HEK293 (cell line): ENCODE measurements around the gene ARMC7.

Experiments
- TF ChIP-seq, protein P1 (sequence below): fragments of 450-650 bp; formaldehyde crosslinking; IDR thresholded peaks from 2 replicates; pipeline ENCODE4 v1.5.1; 2016; ENCODE audit warnings: missing biosample characterization, missing genetic modification characterization
- TF ChIP-seq, protein P2 (sequence below): fragments of 450-650 bp; formaldehyde crosslinking; IDR thresholded peaks from 2 replicates; pipeline ENCODE4 v1.5.1; 2016; ENCODE audit warnings: missing biosample characterization, missing genetic modification characterization

DNA sequence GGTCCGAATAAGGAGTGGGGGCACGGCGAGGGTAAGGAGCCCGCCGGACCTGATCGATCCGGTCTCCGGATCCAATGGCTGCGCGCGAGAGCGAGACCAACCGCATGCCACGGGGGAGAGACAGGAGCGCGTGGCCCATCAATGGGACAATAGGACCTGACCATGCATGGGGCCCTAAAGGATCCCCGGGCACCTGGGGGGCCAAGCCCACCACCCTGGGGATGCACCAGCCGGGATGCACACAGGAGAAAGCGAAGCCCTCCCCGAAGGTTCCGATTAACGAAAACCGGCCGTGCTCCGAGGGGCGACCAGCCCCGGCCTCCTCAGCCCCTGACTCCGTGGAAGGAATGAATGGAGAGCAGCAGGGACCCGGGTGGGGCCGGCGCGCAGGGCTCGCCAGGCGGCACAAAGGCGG is 44.0 kb downstream of the ARMC7 start:
- TF ChIP-seq, protein P1, sequence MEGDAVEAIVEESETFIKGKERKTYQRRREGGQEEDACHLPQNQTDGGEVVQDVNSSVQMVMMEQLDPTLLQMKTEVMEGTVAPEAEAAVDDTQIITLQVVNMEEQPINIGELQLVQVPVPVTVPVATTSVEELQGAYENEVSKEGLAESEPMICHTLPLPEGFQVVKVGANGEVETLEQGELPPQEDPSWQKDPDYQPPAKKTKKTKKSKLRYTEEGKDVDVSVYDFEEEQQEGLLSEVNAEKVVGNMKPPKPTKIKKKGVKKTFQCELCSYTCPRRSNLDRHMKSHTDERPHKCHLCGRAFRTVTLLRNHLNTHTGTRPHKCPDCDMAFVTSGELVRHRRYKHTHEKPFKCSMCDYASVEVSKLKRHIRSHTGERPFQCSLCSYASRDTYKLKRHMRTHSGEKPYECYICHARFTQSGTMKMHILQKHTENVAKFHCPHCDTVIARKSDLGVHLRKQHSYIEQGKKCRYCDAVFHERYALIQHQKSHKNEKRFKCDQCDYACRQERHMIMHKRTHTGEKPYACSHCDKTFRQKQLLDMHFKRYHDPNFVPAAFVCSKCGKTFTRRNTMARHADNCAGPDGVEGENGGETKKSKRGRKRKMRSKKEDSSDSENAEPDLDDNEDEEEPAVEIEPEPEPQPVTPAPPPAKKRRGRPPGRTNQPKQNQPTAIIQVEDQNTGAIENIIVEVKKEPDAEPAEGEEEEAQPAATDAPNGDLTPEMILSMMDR (tag by site-specific recombination) = no peak
- TF ChIP-seq, protein P2, sequence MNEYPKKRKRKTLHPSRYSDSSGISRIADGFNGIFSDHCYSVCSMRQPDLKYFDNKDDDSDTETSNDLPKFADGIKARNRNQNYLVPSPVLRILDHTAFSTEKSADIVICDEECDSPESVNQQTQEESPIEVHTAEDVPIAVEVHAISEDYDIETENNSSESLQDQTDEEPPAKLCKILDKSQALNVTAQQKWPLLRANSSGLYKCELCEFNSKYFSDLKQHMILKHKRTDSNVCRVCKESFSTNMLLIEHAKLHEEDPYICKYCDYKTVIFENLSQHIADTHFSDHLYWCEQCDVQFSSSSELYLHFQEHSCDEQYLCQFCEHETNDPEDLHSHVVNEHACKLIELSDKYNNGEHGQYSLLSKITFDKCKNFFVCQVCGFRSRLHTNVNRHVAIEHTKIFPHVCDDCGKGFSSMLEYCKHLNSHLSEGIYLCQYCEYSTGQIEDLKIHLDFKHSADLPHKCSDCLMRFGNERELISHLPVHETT = no peak
